ENCODE measurements around the gene PALM. TPM values are rescaled to one million over a fixed set of nuclear protein-coding genes. Genes with fewer than 3 reads are reported as not detected.

The PALM gene
- total and polyA plus RNA-seq, 9 of the 15 experiments (the other 6 are each of a cell fraction or from before 2014, with no cell fraction given) = 0.04 to 6.6 (median 1.7) TPM

DNA sequence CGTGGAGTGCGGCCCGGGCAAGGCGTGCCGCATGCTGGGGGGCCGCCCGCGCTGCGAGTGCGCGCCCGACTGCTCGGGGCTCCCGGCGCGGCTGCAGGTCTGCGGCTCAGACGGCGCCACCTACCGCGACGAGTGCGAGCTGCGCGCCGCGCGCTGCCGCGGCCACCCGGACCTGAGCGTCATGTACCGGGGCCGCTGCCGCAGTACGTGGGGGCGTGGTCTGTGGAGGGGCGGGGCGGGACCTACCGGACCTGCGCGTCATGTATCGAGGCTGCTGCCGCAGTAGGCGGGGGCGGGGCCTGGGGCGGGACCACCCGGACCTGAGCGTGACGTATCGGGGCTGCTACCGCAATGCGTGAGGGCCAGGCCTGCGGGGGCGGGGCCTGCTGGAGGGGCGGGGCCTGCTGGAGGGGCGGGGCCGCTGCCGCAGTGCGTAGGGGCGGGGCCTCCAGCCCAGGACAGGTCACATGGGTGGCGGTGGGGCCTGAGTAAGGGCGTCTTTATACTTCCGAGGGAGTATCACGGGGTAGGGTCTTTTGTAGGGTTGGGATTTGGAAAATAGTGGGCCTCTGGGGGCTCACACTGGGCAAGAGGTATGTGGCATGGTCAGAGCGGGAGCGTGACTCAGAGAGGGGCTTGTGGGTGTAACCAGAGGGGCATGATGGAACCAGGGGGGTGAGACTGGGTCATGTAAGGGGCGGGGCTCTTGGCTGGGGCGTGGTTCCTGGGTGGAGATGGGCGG, 28.3 kb upstream of the PALM start (continued):
- TF ChIP-seq, protein P1, sequence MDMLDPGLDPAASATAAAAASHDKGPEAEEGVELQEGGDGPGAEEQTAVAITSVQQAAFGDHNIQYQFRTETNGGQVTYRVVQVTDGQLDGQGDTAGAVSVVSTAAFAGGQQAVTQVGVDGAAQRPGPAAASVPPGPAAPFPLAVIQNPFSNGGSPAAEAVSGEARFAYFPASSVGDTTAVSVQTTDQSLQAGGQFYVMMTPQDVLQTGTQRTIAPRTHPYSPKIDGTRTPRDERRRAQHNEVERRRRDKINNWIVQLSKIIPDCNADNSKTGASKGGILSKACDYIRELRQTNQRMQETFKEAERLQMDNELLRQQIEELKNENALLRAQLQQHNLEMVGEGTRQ (CRISPR knock-in tag; IDR thresholded peaks at IDR 0.05) = peak; percentile 88
- TF ChIP-seq CREM (IDR thresholded peaks at IDR 0.05; ENCODE audit: low read depth) = peak; percentile 88
- TF ChIP-seq, protein P2, sequence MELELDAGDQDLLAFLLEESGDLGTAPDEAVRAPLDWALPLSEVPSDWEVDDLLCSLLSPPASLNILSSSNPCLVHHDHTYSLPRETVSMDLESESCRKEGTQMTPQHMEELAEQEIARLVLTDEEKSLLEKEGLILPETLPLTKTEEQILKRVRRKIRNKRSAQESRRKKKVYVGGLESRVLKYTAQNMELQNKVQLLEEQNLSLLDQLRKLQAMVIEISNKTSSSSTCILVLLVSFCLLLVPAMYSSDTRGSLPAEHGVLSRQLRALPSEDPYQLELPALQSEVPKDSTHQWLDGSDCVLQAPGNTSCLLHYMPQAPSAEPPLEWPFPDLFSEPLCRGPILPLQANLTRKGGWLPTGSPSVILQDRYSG (tag; conservative IDR thresholded peaks at IDR 0.05; ENCODE audit: low read depth) = no peak
- TF ChIP-seq PCBP2 (IDR thresholded peaks at IDR 0.05; ENCODE audit: low read depth, low read length, poor library complexity, severe bottlenecking) = no peak
- peak; percentile 86 for TF ChIP-seq RBFOX2 (IDR thresholded peaks at IDR 0.05; ENCODE audit: low read depth, low read length)
- TF ChIP-seq CREB1 (IDR thresholded peaks at IDR 0.05) = peak; percentile 79
- peak; percentile 83 for TF ChIP-seq CREB1 (CRISPR knock-in tag; IDR thresholded peaks at IDR 0.05)
- TF ChIP-seq, protein P3, sequence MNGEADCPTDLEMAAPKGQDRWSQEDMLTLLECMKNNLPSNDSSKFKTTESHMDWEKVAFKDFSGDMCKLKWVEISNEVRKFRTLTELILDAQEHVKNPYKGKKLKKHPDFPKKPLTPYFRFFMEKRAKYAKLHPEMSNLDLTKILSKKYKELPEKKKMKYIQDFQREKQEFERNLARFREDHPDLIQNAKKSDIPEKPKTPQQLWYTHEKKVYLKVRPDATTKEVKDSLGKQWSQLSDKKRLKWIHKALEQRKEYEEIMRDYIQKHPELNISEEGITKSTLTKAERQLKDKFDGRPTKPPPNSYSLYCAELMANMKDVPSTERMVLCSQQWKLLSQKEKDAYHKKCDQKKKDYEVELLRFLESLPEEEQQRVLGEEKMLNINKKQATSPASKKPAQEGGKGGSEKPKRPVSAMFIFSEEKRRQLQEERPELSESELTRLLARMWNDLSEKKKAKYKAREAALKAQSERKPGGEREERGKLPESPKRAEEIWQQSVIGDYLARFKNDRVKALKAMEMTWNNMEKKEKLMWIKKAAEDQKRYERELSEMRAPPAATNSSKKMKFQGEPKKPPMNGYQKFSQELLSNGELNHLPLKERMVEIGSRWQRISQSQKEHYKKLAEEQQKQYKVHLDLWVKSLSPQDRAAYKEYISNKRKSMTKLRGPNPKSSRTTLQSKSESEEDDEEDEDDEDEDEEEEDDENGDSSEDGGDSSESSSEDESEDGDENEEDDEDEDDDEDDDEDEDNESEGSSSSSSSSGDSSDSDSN (IDR thresholded peaks at IDR 0.05; ENCODE audit: borderline replicate concordance in 1 of 2, low read depth in 2 of 2, low read length in 2 of 2) = 0 out of 4 replicates have a peak, but pooled peaks of 1 of the 2 experiments have one; percentile 61
- TF ChIP-seq SIN3A (IDR thresholded peaks at IDR 0.05; ENCODE audit: borderline replicate concordance in 2 of 2, control insufficient read depth in 1 of 2, low read depth in 2 of 2, low read length in 2 of 2) = peak in 1 of 2 experiments; percentile 80; a peak in 1 of 4 replicates
- TF ChIP-seq TARDBP (IDR thresholded peaks at IDR 0.05) = 0 out of 2 replicates have a peak, but pooled peaks have one; percentile 82
- TF ChIP-seq, protein P4, sequence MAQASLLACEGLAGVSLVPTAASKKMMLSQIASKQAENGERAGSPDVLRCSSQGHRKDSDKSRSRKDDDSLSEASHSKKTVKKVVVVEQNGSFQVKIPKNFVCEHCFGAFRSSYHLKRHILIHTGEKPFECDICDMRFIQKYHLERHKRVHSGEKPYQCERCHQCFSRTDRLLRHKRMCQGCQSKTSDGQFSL (CRISPR knock-in tag; IDR thresholded peaks at IDR 0.05) = peak; percentile 22; the same call in 1 of the 2 replicates
- TF ChIP-seq, protein P4 (tag; IDR thresholded peaks at IDR 0.05) = peak in 1 of 2 experiments; percentile 60; a peak in 1 of 4 replicates
- TF ChIP-seq, protein P5, sequence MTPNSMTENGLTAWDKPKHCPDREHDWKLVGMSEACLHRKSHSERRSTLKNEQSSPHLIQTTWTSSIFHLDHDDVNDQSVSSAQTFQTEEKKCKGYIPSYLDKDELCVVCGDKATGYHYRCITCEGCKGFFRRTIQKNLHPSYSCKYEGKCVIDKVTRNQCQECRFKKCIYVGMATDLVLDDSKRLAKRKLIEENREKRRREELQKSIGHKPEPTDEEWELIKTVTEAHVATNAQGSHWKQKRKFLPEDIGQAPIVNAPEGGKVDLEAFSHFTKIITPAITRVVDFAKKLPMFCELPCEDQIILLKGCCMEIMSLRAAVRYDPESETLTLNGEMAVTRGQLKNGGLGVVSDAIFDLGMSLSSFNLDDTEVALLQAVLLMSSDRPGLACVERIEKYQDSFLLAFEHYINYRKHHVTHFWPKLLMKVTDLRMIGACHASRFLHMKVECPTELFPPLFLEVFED (CRISPR knock-in tag; conservative IDR thresholded peaks at IDR 0.05) = peak; percentile 93
- TF ChIP-seq BHLHE40 (IDR thresholded peaks at IDR 0.05; ENCODE audit: low read length) = peak; percentile 53
- peak; percentile 6 for TF ChIP-seq MEIS2 (IDR thresholded peaks at IDR 0.05; ENCODE audit: partially characterized antibody)
- no peak for TF ChIP-seq ZNF354B (CRISPR knock-in tag; IDR thresholded peaks at IDR 0.05)
- TF ChIP-seq FOXK2 (conservative IDR thresholded peaks at IDR 0.05 in 1 of 2, IDR thresholded peaks at IDR 0.05 in 1 of 2; ENCODE audit: low read depth in 2 of 2) = peak in 1 of 2 experiments; percentile 48; a peak in 2 of 4 replicates
- 0 out of 2 replicates have a peak, but pooled peaks have one; percentile 45 for TF ChIP-seq ZC3H11A (IDR thresholded peaks at IDR 0.05; ENCODE audit: low read depth, low read length)

Data from K562 (cell line).